Suppressor macrophage treated with lipopolysaccharide for 4 hours (primary cell): ENCODE measurements around the gene MTRF1L.
"Not testable (repeated sequence)": the region's sequence is repeated elsewhere in the genome, so short reads cannot be mapped to it uniquely, and the experiment has no call there.

Experiments
- DNase-seq: peaks from one replicate; pipeline ENCODE4 v3.0.0-alpha.2; 2020

Gene MTRF1L

DNA sequence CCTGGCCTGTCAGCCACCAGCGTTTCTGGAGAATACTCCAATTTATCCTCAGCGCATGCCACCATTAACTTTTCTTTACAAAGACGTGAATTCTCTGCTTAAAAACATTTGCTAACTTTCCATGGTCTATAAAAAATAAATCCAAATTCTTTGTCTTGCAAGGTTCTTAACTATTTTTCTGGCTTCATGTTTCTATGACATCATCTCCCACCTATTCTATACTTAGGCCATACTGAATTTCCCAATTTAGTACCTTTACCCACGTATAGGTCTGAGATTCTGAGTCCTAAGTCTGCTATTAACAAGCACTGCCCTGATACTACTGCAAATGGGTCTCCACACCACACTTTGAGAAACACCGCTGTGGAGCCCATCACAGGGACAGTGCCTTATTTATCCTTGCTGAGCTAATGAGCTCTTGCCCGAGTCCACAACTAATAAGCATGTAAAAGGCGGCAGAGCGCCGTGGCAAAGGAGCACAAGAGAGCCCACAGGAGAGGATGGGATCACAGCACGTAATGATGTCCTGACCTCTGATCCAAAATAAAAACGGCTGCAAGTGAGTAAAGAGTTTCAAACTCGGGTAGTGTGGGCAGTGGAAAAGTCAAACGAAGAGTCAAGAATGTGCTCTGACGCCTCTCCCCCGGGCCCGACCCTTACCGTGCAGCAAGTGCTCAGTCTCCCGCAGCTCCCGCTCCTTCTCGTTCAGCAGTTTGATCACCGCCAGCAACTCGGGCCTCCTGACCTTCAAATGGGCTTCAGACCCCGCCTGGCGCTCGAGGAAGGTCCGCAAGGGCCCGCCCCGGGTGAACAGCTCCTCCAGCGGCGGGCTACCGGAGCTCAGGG lies 519 bp downstream of the MTRF1L start:
- peak; percentile 23 for DNase-seq

DNA sequence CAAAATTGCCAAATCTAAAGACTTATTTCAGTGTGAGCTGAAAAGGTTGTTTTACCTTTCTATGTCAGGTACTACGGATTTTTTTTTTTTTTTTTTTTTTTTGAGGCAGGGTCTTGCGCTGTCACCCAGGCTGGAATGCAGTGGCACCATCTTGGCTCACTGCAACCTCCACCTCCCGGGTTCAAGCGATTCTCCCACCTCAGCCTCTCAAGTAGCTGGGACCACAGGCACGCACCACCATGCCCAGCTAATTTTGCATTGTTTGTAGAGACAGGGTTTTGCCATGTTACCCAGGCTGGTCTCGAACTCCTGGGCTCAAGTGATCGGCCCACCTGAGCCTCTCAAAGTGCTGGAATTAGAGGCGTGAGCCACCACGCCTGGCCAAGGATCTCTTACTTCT lies 1.7 kb downstream of the MTRF1L start:
- DNase-seq = not testable (repeated sequence)

DNA sequence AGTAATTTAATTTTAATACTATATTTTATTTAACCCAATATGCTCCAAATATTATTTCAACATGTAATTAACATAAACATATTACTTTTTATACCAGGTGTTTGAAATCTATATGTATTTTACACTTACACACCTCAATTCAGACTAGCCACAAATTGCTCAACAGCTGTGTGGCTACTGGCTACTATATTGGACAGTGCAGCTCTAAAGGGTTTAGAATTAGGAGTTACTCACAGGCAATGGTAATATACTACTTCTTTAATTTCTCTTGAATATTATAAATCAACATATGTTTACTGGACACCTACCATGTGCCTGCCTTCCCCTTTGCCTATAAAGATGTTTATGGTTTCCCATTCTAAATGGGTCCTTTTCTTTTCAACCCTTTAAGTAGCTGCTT lies 2.3 kb downstream of the MTRF1L start:
- no peak for DNase-seq

DNA sequence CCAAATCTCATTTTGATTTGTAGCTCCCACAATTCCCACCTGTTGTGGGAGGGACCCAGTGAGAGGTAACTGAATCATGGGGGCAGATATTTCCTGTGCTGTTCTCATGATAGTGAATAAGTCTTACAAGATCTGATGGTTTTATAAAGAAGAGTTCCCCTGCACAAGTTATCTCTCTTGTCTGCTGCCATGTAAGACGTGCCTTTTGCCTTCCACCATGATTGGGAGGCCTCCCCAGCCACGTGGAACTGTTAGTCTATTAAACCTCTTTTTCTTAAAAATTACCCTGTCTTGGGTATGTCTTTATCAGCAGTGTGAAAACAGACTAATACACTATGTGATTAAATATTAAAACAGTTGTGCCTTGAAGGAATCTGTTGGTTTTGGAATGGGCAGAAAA lies 3.0 kb downstream of the MTRF1L start:
- DNase-seq = not testable (repeated sequence)

GRCh38 chr6:152993847-152994246 lies 8.7 kb downstream of the MTRF1L start:
- DNase-seq = no peak

GRCh38 chr6:152993431-152993830 lies 9.1 kb downstream of the MTRF1L start:
- DNase-seq = no peak

- no peak for DNase-seq
Observed at GRCh38 chr6:152986978-152987377, 15.5 kb downstream of the MTRF1L start.

DNA sequence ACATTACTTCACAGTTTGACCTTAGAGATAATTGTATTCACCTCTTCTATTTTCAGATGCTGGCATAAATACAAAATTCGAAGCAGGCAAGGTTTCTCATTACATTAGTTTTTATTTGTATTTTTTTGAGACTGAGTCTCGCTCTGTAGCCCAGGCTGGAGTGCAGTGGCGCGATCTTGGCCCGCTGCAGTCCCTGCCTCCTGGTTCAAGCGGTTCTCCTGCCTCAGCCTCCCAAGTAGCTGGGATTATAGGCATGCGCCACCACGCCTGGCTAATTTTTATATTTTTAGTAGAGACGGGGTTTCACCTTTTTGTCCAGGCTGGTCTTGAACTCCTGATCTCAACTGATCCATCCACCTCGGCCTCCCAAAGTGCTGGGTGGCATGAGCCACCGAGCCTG lies 17.2 kb downstream of the MTRF1L start:
- DNase-seq = not testable (repeated sequence)

GRCh38 chr6:152984513-152984872 lies 18.0 kb downstream of the MTRF1L start:
- peak; percentile 28 for DNase-seq

DNA sequence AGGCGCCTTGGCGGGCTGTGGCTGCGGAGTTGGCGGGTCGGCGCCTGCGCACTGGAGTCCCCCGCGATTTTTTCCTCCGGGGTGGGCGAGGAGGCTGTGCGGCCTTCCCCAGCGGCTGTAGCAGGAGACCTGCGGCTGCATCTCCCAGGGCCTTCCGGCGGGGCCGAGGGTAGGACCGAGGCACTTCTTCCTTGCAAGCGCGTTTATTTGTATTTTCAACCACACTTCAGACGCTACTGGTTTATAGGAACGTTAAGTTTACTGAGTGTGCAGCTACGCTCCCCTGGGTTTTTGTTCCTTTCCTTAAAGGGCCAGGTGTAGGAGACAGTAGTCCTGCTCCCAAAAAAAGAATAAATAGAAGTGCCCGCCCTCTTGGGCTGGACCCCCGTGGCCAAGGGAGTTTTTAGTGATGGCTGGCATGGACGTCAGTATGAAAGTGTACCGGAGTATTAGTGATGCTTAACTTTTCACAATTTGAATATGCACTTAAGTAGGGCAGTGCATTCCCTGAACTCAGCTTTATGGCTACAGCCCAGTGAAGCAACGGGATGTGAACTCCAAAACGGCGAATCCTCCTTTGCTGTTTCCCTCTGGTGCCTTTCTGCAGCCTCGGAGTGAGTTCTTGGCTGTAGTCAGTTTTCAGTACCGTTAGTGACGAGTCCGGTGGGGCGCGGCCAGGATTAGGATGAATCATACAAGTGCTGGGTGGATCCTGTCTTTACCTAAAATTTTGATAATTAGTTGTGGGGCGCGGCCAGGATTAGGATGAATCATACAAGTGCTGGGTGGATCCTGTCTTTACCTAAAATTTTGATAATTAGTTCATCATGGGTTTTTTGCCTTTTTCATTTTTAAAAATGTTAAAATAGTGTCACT lies 18.6 kb downstream of the MTRF1L start:
- peak; percentile 97 for DNase-seq

GRCh38 chr6:152982904-152983636 lies 19.4 kb downstream of the MTRF1L start, which contains the start of gene FBXO5:
Gene FBXO5 (minus strand): TSS chr6:152983041. CDS start chr6:152982959, 82 bp downstream.
- peak; percentile 99 for DNase-seq

- no peak for DNase-seq
Observed at GRCh38 chr6:152981989-152982903, 20.3 kb downstream of the MTRF1L start.

- no peak for DNase-seq
Observed at GRCh38 chr6:152981219-152981618, 21.3 kb downstream of the MTRF1L start.

DNA sequence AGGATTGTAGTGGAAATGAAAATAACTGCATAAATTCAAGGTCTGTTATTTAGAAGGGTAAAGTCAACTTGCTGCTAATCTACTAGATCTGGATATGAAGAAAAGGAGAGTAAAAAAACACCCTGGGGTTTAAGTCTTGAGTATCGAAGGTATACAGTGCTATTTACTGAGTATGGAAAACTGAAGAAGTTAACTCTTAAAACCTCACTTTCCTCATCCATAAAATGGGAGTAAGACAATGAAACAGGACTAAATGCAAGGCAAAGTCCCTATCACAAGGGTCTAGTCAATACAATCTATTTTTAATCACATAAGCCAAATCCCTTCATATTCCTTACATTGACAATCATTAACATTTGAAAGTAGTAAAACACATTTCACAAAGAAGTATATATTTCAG lies 21.9 kb downstream of the MTRF1L start:
- DNase-seq = no peak

GRCh38 chr6:152979116-152979515 lies 23.4 kb downstream of the MTRF1L start:
- DNase-seq = no peak

DNA sequence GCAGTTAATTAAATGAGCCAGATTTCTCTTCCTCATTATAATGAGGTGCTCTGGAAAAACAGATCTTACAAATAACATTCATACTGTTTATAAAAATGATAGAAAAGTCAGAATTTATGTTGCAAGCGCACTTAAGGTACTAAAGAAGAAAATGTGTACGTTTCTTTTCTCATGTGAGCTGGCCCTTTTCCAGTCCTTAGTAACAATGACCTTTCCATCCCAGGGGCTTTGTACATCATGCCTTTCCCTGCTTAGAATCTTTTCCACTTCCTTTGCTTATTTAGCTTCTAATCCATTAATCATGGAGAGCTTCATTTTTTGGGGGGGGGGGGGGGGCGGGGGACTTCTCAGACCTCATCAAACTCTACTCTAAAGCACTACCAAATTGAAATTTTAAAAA lies 24.5 kb downstream of the MTRF1L start:
- DNase-seq = no peak

DNA sequence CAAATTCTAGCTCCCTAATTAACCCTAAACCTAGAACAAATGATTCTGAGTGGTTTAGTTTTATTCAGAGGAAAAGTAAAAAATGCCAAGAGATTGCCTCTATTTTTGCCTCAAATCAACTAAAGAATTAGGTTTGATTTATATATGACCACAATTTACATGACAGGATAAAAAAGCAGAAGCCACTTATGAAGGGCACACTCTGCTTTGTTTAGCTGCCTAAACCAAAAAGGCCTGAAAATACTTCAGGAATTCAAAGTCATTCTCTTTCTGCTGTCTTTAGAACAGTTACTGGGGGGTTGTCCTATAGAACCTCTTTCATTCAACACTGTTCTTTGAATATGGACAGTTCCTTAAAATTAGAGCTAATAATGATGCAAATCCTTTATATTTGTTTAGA lies 25.0 kb downstream of the MTRF1L start:
- no peak for DNase-seq

- DNase-seq = no peak
Observed at GRCh38 chr6:152976749-152977148, 25.8 kb downstream of the MTRF1L start.

- DNase-seq = peak; percentile 86
Observed at GRCh38 chr6:152975204-152975915, 27.1 kb downstream of the MTRF1L start.

- no peak for DNase-seq
Observed at GRCh38 chr6:152973916-152974315, 28.6 kb downstream of the MTRF1L start.

- DNase-seq = no peak
Observed at GRCh38 chr6:152969688-152970418, 32.7 kb downstream of the MTRF1L start.
